Measurements from ENCODE around the gene SYS1.

DNA sequence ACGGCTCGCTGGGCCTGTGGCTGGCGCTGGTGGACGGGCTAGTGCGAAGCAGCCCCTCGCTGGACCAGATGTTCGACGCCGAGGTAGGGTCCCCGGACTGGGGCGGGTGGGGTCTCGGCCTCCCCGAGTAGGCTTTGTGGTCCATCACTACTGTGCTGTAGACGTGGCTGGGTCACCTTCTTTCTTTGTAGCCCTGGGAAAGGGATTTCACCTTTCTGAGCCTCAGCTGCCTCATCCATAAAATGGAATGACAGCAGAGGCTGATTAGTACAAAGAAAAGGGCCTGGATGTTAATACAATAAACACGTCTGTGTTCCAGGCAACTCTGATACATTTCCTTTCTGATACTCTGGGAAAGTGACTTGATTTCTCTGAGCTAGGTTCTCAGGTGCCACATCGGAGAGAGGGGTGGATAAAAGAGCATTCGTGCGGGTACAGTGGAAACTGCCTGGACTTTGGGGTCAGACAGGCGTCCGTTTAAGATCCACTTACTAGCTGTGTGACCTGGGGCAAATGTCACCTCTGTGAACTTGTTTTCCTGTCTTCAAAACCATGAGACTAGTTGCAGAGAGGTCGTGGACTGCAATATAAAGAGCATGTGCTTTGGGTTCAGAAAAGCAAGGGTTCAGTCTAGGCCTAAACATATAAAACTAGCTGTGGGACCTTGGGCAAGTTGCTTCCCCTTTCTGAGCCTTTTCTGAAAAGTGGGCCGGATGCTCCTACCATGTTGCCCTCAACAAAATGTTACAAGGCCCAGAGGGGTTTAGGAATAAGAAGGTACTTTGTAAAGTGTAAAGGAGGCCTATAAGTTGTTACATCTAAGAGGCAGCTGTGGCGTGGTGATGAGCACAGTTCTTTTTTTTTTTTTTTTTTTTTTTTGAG, 896 bp downstream of the SYS1 start:
- TF ChIP-seq CTCF (IDR thresholded peaks at IDR 0.05) (no peak), EZH2 (IDR thresholded peaks at IDR 0.05; ENCODE audit: borderline replicate concordance, insufficient read depth, low read depth, low read length, poor library complexity, severe bottlenecking) (no peak)

Measured in B cell (primary cell).